NCI-H748 treated with DMSO at 0.1 percent for 48 hours (cell line): Measurements from ENCODE around the gene RNASEH2B.

ENCODE experiments used
- DNase-seq: peaks from one replicate; lab custom pipeline; 2025; lab: John Stamatoyannopoulos, UW

RNASEH2B gene

DNA sequence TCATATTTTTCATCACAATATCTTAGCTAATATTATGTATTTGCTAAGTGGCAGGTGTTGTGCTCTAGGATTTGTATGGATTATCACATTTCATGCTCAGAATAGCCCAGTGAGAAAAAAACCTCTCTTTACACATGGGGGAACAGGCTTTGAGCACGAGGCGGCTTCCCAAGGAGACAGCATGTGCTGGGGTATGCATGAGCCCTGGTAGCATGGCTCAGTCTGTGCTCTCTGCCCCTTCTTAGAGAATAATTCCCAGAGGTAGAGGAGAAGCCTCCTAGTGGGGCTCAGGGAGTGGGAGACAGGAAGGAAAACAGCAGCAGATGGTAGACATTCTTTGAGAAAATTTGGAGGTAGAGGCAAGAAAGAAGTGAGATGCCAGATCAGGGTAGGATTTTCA is 31.6 kb downstream of the RNASEH2B start:
- no peak for DNase-seq

DNA sequence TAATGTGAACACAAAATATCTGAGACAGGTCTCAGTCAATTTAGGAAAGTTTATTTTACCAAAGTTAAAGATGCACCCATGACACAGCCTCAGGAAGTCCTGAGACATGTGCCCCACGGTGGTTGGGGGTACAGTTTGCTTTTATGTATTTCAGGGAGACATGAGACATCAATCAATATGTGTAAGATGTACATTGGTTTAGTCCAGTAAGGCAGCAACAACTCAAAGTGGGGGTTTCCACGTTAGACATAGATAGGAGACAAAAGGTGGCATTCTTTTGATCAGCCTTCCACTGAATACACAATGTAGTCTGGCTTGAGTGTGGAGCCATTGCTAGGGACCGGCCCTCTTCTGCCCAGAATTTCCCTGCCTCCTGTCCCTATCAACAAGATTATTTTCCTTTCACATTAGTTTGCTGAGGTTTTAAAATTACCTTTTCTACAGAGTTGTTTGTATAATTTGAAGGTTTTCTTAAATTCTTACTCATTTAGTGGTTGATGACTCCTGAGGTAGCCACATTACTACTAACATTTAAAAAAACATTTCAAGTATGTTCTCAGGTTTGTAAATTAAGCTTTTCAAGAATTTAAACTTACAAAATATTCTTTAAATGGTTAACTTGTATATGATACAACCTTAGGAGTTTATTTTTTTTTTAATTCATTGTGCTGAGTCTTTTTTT is 33.2 kb downstream of the RNASEH2B start:
- DNase-seq, result no peak

DNA sequence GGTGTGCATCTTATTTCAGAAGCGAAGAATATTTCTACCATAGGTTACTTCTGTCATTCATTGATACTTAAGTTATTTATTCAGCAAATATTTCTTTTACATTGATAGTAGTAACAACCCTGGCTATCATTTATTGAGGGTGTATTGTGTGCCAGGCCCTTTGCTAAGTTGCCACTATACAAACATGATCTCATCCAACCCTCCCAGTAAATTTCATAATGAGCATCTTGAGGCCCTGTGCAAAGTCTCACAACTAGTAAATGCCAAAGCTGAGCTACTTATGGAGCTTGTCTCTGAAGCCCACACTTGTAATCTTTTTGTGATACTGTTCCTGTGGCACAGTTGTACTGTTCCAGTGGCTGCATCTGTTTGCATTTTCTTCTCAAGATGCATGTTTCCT is 36.1 kb downstream of the RNASEH2B start:
- DNase-seq, result no peak

DNA sequence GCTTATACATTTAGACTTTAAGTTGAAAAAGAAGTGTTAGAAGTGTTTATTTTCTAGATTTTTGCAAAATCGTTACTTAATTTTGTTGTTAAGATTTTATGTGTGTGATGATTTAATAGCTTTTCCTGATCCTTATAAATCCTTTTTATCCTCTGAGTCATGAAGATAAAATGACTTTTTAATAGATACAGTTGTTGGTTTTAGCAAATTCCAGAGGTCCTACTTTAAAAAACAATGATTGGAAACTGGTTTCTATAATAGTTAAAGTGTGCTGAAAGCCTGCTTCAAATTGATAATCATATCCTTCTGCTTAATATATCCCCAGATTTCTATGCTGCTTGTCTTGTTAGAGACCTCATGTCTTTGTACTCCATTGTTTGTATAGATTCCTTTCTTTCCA is 39.0 kb downstream of the RNASEH2B start:
- DNase-seq, result no peak

DNA sequence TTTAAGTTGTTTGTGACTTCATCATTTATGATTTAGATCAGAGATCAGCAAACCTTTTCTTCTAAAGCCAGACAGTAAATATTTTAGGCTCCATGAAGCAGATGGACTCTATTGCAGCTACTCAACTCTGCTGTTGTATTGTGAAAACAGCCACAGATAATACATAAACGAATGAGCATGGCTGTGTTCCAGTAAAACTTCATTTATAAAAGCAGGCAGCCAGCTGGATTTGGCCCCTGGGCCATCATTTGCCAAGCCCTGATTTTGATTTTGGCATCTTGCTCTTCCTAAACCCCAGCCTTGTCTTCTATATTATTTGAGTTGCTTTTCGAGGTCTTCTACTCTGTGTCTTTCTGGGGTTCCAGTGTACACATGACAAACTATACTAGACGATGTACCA is 41.3 kb downstream of the RNASEH2B start:
- DNase-seq, result no peak

DNA sequence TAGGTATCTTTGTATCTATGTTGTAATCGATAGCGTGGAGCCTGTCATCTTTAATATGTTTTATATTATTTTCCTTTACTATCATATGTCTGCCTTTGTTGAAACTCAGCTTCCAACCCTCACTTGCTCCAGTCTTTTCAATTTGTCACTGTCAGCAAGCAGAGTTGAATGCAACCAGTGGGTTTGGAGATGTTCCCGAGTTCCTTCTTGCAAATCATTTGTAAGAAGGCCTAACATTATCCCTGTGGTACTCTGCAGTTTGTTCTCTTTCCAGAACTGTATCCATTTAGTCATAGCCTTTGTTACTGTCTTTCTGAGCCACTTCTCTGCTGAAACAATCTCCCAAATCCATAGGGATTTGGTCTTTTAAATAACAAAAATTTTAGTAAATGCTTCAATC is 41.8 kb downstream of the RNASEH2B start:
- no peak for DNase-seq

DNA sequence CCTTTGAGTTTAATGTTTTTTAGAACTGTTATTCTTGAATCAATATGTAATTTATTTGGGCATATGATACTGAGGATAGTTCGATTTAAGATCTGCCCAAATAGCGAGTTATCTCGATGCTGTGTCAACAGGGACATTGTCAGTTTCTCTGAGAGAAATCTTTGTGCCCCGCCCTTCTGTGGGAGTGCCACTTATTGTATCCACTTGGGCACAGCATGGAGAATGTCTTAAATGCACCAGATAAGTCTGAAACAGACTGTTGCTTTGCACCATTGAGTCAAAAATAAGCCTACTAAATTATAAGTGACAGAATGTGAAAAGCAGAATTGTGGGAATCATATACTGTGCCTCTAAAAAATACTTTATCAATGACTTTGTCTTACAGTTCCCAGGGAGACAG is 45.6 kb downstream of the RNASEH2B start:
- DNase-seq, result no peak

GRCh38 chr13:50955798-50956197 is 46.2 kb downstream of the RNASEH2B start:
- no peak for DNase-seq

DNA sequence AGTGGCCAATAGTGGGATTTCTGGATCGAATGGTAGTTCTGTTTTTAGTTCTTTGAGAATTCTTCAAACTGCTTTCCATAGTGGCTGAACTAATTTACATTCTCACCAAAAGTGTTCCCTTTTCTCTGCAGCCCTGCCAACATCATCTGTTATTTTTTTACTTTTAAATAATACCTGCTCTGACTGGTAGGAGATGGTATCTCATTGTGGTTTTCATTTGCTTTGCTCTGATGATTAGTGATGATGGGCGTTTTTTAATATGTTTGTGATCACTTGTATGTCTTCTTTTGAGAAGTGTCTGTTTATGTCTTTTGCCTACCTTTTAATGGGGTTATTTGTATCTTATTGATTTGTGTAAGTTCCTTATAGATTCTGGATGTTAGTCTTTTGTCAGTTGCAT is 48.0 kb downstream of the RNASEH2B start:
- no peak for DNase-seq

DNA sequence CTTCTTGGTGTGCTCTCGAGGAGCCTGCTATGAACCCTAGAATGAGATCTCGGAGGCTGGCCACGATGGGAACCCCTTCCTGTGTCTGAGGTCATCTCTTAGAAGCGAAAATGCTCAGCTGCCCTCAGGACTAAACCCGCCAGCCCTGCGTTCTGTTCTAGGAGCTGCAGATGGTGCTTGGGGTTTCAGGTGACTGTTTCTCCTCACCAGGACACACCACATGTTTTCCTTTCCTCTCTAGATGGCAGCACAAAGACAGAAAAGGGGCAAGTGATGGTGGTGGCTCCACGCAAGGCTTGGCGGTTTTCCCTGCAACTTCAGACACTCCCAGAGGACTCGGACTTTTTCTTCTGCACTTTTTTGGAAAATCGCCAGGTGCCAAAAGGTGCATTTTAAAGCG is 60.1 kb downstream of the RNASEH2B start:
- DNase-seq, result peak; percentile 29

GRCh38 chr13:50970956-50971355 is 61.4 kb downstream of the RNASEH2B start:
- DNase-seq, result no peak

DNA sequence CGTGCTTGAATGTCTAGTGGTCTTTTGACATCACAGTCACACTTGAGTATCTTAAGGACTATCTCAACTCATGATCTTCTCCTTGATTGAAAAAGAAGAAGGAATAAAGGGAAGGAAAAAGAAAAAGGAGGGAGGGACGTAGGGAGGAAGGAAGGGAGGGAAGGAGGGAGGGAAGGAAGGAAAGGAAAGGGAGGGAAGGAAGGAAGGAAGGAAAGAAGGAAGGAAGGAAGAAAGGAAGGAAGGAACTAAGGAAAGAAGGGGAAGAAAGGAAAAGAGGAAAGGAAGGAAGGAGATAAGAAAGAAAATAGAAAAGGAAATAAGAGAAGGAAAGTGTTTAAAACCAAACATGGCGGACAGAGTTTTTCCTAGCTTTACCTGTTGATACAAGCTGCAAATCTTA is 64.7 kb downstream of the RNASEH2B start:
- DNase-seq, result no peak

GRCh38 chr13:50979187-50979586 is 69.6 kb downstream of the RNASEH2B start:
- DNase-seq, result no peak

- DNase-seq, result peak; percentile 25
Observed at GRCh38 chr13:50981686-50982085, 72.1 kb downstream of the RNASEH2B start.

DNA sequence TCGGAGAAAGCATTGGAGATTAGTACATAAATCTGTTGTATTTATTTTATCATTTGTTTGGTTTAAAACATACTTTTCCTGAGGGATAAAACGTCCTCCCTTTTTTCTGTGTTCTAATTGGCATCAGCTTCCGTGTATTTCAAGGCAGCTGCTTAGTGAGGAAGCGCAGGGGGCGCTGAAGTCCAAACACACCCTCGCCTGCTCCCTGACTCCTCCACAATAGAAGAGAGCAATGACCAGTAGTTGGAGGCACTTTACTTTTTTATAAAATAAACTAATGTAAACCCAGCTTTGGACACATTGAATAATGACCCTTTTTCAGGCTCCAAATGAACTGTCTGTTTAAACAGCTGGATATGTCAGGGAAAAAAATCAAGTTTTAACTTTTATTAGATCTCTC is 79.9 kb downstream of the RNASEH2B start:
- DNase-seq, result peak; percentile 63

GRCh38 chr13:50990065-50990817 is 80.7 kb downstream of the RNASEH2B start:
- DNase-seq, result peak; percentile 81

- DNase-seq, result no peak
Observed at GRCh38 chr13:50990818-50991506, 81.4 kb downstream of the RNASEH2B start.

DNA sequence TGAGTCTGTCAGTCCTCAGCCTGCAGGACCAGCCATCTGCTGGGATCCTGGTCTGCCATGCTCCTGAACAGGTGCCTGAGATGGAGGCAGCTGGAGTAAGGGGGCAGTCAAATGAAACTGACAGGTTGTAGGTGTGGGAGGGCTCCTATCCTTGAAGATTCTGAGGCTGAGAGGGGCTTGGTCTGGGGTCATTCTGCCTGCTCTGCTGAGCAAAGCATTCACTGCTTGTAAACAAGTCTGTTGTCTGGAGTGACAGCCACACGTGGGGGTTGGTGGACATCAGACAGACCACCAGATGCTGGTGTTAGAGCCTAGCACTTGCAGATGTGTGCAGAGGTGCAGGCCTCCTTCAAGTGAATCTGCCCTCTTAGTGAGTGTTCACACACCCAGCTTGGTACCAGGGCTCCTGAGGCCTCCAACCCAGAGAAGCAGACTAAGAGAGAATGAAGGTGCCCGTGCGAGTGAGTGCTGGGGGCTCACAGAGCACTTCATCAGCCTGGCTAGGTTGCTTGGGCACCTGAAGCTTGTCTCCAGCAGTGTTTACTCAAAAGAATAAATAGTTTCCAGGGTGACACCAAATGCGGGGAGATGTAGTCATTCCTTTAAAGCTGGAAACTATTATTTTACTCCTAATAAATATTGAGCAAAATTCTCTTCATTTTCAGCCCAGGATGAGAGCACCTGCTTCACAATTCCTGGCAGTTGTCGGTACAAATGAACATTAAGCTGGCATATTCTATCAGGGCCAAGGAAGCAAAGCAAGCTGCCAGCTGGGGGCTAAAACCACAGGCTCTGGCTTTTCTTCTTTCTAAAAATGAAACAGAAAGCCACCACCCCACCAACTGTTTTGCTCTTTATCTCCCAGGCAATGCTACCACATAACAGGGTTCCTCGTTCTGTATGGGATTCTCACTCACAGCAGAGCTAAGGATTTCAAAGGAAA is 82.3 kb downstream of the RNASEH2B start:
- no peak for DNase-seq

DNA sequence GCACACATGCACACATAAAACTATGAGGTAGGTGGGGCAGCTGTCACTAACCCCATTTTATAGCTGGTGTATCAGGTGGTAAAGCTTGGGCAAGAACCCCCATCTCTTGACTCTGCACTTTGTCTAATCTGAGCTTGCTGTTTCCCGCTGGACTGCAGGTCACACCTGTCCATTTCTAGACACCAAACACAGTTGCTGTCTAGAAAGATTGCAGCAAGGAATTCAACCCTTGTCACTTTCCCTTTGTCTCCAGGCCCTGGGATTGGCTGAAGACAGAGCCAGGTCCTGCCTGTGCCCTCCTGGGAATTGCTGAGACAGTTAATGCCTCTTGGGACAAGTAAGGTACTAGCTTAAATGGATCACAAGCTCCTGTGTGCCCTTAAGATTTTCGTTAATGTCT is 83.8 kb downstream of the RNASEH2B start:
- DNase-seq, result no peak

GRCh38 chr13:50993934-50994333 is 84.3 kb downstream of the RNASEH2B start:
- no peak for DNase-seq

GRCh38 chr13:50994651-50995050 is 85.1 kb downstream of the RNASEH2B start:
- DNase-seq, result no peak

- no peak for DNase-seq
Observed at GRCh38 chr13:50995854-50996253, 86.3 kb downstream of the RNASEH2B start.
